H9 (cell line): Measurements from ENCODE around the gene RABEP1. TPM values are rescaled to one million over a fixed set of nuclear protein-coding genes. Genes with fewer than 3 reads are reported as not detected.
A peak's percentile ranks its signal among the peaks of the same experiment; 100 is the strongest.

ENCODE experiments used
- DNase-seq: peaks from one replicate; pipeline ENCODE4 v3.0.0-alpha.2; 2017
- H2AFZ ChIP-seq: one replicate; pipeline ENCODE4 v1.6.1; 2013; ENCODE audit warnings: mild to moderate bottlenecking, low read length, control low read depth, moderate library complexity
- H2AK5ac ChIP-seq: 2 replicates; pipeline ENCODE4 v1.6.1; 2013; ENCODE audit warnings: low read length, control low read depth, mixed read lengths; ENCODE audit not compliant: insufficient read length
- H2BK120ac ChIP-seq: one replicate; pipeline ENCODE4 v1.6.1; 2013; ENCODE audit warnings: low read depth, mild to moderate bottlenecking, low read length, control low read depth, inconsistent platforms; ENCODE audit not compliant: poor library complexity, severe bottlenecking
- H2BK12ac ChIP-seq: 2 replicates; pipeline ENCODE4 v1.6.1; 2013; ENCODE audit warnings: low read length, control low read depth, mixed read lengths, low read depth; ENCODE audit not compliant: insufficient read length
- H2BK15ac ChIP-seq: 2 replicates; pipeline ENCODE4 v1.6.1; 2013; ENCODE audit warnings: low read depth, low read length, control low read depth
- H2BK20ac ChIP-seq: one replicate; pipeline ENCODE4 v1.6.1; 2013; ENCODE audit warnings: low read depth, mild to moderate bottlenecking, low read length, control low read depth, inconsistent platforms; ENCODE audit not compliant: poor library complexity, severe bottlenecking
- H2BK5ac ChIP-seq: 2 replicates; pipeline ENCODE4 v1.6.1; 2013; ENCODE audit warnings: low read length, control low read depth, mixed read lengths; ENCODE audit not compliant: insufficient read length
- H3K14ac ChIP-seq: 2 replicates; pipeline ENCODE4 v1.6.1; 2013; ENCODE audit warnings: low read length, control low read depth; ENCODE audit not compliant: insufficient read depth
- H3K18ac ChIP-seq: 2 replicates; pipeline ENCODE4 v1.6.1; 2013; ENCODE audit warnings: low read depth, mild to moderate bottlenecking, mixed read lengths, low read length, control low read depth; ENCODE audit not compliant: insufficient read length
- H3K23ac ChIP-seq: 2 replicates; pipeline ENCODE4 v1.6.1; 2013; ENCODE audit warnings: low read length, control low read depth, mixed read lengths, low read depth; ENCODE audit not compliant: insufficient read length
- H3K23me2 ChIP-seq: 2 replicates; pipeline ENCODE4 v1.6.1; 2013; ENCODE audit warnings: low read depth, mild to moderate bottlenecking, mixed read lengths, low read length, control low read depth; ENCODE audit not compliant: insufficient read length, poor library complexity, severe bottlenecking
- H3K27ac ChIP-seq: 2 replicates; pipeline ENCODE4 v1.5.1; 2013; ENCODE audit warnings: low read length, control low read depth, mixed read lengths, low read depth; ENCODE audit not compliant: insufficient read length
- H3K27me3 ChIP-seq: 2 replicates; pipeline ENCODE4 v1.6.1; 2013; ENCODE audit warnings: low read length, control low read depth, inconsistent platforms; ENCODE audit not compliant: insufficient read depth
- H3K4ac ChIP-seq: 2 replicates; pipeline ENCODE4 v1.6.1; 2013; ENCODE audit warnings: low read depth, mild to moderate bottlenecking, control low read depth, inconsistent platforms, low read length, moderate library complexity
- H3K4me1 ChIP-seq: 2 replicates; pipeline ENCODE4 v1.6.1; 2013; ENCODE audit warnings: low read length, control low read depth, inconsistent platforms; ENCODE audit not compliant: insufficient read depth
- H3K4me2 ChIP-seq: 2 replicates; pipeline ENCODE4 v1.6.1; 2013; ENCODE audit warnings: low read length, control low read depth, mixed read lengths; ENCODE audit not compliant: insufficient read length, insufficient read depth
- H3K56ac ChIP-seq: 2 replicates; pipeline ENCODE4 v1.6.1; 2013; ENCODE audit warnings: low read depth, mild to moderate bottlenecking, mixed read lengths, low read length, control low read depth; ENCODE audit not compliant: insufficient read length
- H3K79me1 ChIP-seq: 2 replicates; pipeline ENCODE4 v1.6.1; 2013; ENCODE audit warnings: low read depth, mild to moderate bottlenecking, moderate library complexity, low read length, control low read depth, inconsistent platforms; ENCODE audit not compliant: insufficient read depth, poor library complexity, severe bottlenecking
- H3K79me2 ChIP-seq: 2 replicates; pipeline ENCODE4 v1.6.1; 2013; ENCODE audit warnings: low read length, control low read depth, inconsistent platforms; ENCODE audit not compliant: insufficient read depth
- H3K9ac ChIP-seq: 2 replicates; pipeline ENCODE4 v1.6.1; 2013; ENCODE audit warnings: low read length, control low read depth, mixed read lengths; ENCODE audit not compliant: insufficient read length; ENCODE audit errors: extremely low read depth
- H3K9me3 ChIP-seq: one replicate; pipeline ENCODE4 v1.6.1; 2013; ENCODE audit warnings: low read depth, low read length, inconsistent platforms; ENCODE audit not compliant: control insufficient read depth
- H3T11ph ChIP-seq: one replicate; pipeline ENCODE4 v1.6.1; 2013; ENCODE audit warnings: mild to moderate bottlenecking, low read length, control low read depth, inconsistent platforms
- H4K20me1 ChIP-seq: one replicate; pipeline ENCODE4 v1.6.1; 2013; ENCODE audit not compliant: control insufficient read depth, insufficient read length, insufficient read depth
- H4K5ac ChIP-seq: 2 replicates; pipeline ENCODE4 v1.6.1; 2013; ENCODE audit warnings: low read depth, mild to moderate bottlenecking, mixed read lengths, low read length, control low read depth; ENCODE audit not compliant: insufficient read length
- H4K8ac ChIP-seq: replicated peaks from 2 replicates; pipeline ENCODE4 v1.6.1; 2013; ENCODE audit warnings: low read length, control low read depth, mixed read lengths, low read depth; ENCODE audit not compliant: insufficient read length
- H4K91ac ChIP-seq: 2 replicates; pipeline ENCODE4 v1.6.1; 2013; ENCODE audit warnings: low read depth, mild to moderate bottlenecking, moderate library complexity, mixed read lengths, low read length, control low read depth; ENCODE audit not compliant: insufficient read length
- H3K27ac Mint-ChIP-seq, 3 experiments: 2 replicates in 2 of 3; 3 replicates in 1 of 3; pipeline ENCODE4 v1.8.0; 2020 to 2021; ENCODE audit warnings: mixed read lengths in 3 of 3, mild to moderate bottlenecking in 1 of 3, moderate library complexity in 1 of 3
- H3K27me3 Mint-ChIP-seq: 2 replicates; pipeline ENCODE4 v1.8.0; 2021; ENCODE audit warnings: low read depth, mild to moderate bottlenecking, moderate library complexity, mixed read lengths
- H3K36me3 Mint-ChIP-seq, 3 experiments: 2 replicates in 2 of 3; 3 replicates in 1 of 3; pipeline ENCODE4 v1.8.0; 2020 to 2021; ENCODE audit warnings: low read depth in 3 of 3, mixed read lengths in 3 of 3; ENCODE audit not compliant: insufficient read depth in 1 of 3
- H3K4me1 Mint-ChIP-seq, 2 experiments: 2 replicates each; pipeline ENCODE4 v1.8.0; 2020; ENCODE audit warnings: mixed read lengths in 2 of 2
- H3K4me3 Mint-ChIP-seq, 2 experiments: 2 replicates in 1 of 2; 3 replicates in 1 of 2; pipeline ENCODE4 v1.8.0; 2020 to 2021; ENCODE audit warnings: mild to moderate bottlenecking in 2 of 2, mixed read lengths in 2 of 2, moderate library complexity in 1 of 2
- H3K9me3 Mint-ChIP-seq, 2 experiments: 2 replicates in 1 of 2; 3 replicates in 1 of 2; pipeline ENCODE4 v1.8.0; 2020; ENCODE audit warnings: mild to moderate bottlenecking in 2 of 2, mixed read lengths in 2 of 2, moderate library complexity in 1 of 2
- WGBS: extraction: QIAGEN DNeasy Blood & Tissue Kit; methylation state at CpG from one replicate; pipeline ENCODE4 v1.1.7; 2013; ENCODE audit warnings: missing lambda C conversion rate, low lambda C conversion rate, mixed read lengths; ENCODE audit not compliant: insufficient read length; ENCODE audit errors: extremely low coverage; 5-methylcytosine and 5-hydroxymethylcytosine counted together
- total RNA-seq: library from RNA; stranded (reverse); gene quantifications from 2 replicates; pipeline ENCODE4 v1.2.1, GENCODE V29; 2021
- TF ChIP-seq, protein P1 (sequence below): fragments of 200-600 bp; sonication (generic); conservative IDR thresholded peaks from 3 replicates; pipeline ENCODE4 v1.8.0; 2021; ENCODE audit warnings: antibody characterized with exemption, mild to moderate bottlenecking

Gene RABEP1
- total RNA-seq, 1 experiment from 2014 or later = 46.9 TPM

DNA sequence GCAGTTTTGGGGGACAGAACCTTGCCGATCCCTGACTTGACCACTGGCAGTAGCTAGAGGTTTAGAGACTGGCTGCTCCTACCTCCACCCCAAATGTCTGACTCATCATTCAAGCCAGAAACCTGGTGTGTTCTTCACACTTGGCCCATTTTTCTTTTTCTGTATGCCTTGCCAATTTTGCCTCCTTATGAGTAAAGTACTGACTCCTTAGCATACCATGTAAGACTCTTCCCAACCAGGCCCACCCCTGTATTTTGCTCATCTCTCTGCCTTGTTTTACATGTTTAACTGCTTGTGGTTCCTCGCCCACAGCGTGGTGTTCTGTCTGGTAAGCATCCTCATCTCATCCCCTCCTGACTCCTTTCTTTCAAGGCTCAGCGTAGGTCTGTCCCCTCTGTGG lies 99.5 kb downstream of the RABEP1 start:
- no peak overlapping the region for H3K18ac ChIP-seq
- H3K27ac Mint-ChIP-seq = peak overlapping the region in 2 of 3 experiments; percentile 40 to 61; a peak in 4 of 7 replicates
- no peak overlapping the region for H2AFZ ChIP-seq
- H2BK20ac ChIP-seq = no peak overlapping the region
- no peaks in the 10 kb centered on the region for H3K9me3 Mint-ChIP-seq
- no peak overlapping the region for H3T11ph ChIP-seq
- H3K23me2 ChIP-seq = no peaks in the 10 kb centered on the region
- H4K5ac ChIP-seq = no peak overlapping the region
- H4K91ac ChIP-seq = no peak overlapping the region
- H3K27me3 Mint-ChIP-seq = no peaks in the 10 kb centered on the region; the same call in 1 of the 2 replicates
- H3K79me1 ChIP-seq = no peaks in the 10 kb centered on the region
- H3K36me3 Mint-ChIP-seq = peaks cover 35 to 92% (median 67%) of the 10 kb centered on the region in 3 experiments; a peak in 6 of 7 replicates
- no peak overlapping the region for H2AK5ac ChIP-seq
- no peak overlapping the region for H3K4me2 ChIP-seq
- H2BK15ac ChIP-seq = no peak overlapping the region
- no peaks in the 10 kb centered on the region for H3K79me2 ChIP-seq
- no peak overlapping the region for H3K23ac ChIP-seq
- no peak overlapping the region for H3K4me3 Mint-ChIP-seq
- H2BK12ac ChIP-seq = no peak overlapping the region
- no peak overlapping the region for H3K27ac ChIP-seq
- no peak overlapping the region for H2BK120ac ChIP-seq
- no peaks in the 10 kb centered on the region for H4K20me1 ChIP-seq
- TF ChIP-seq, protein P1, sequence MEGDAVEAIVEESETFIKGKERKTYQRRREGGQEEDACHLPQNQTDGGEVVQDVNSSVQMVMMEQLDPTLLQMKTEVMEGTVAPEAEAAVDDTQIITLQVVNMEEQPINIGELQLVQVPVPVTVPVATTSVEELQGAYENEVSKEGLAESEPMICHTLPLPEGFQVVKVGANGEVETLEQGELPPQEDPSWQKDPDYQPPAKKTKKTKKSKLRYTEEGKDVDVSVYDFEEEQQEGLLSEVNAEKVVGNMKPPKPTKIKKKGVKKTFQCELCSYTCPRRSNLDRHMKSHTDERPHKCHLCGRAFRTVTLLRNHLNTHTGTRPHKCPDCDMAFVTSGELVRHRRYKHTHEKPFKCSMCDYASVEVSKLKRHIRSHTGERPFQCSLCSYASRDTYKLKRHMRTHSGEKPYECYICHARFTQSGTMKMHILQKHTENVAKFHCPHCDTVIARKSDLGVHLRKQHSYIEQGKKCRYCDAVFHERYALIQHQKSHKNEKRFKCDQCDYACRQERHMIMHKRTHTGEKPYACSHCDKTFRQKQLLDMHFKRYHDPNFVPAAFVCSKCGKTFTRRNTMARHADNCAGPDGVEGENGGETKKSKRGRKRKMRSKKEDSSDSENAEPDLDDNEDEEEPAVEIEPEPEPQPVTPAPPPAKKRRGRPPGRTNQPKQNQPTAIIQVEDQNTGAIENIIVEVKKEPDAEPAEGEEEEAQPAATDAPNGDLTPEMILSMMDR = no peak
- no peak for DNase-seq
- no peak overlapping the region for H3K14ac ChIP-seq
- no peak overlapping the region for H3K4ac ChIP-seq
- H3K9me3 ChIP-seq = no peaks in the 10 kb centered on the region
- H2BK5ac ChIP-seq = no peak overlapping the region
- H3K9ac ChIP-seq = no peak overlapping the region
- no peak overlapping the region for H4K8ac ChIP-seq
- H3K56ac ChIP-seq = no peak overlapping the region
- no peaks in the 10 kb centered on the region for H3K4me1 ChIP-seq
- WGBS = no CpG with 5 or more reads among the region's 4 CpGs
- H3K27me3 ChIP-seq = no peaks in the 10 kb centered on the region
- no peaks in the 10 kb centered on the region for H3K4me1 Mint-ChIP-seq
